HPDE6-E6E7 (cell line): Measurements from ENCODE around the gene PLCH1.

Source experiments
- DNase-seq: peaks from one replicate; pipeline ENCODE4 v3.0.0; 2011; ENCODE audit warnings: missing footprints; ENCODE audit errors: extremely low spot score

The PLCH1 gene

GRCh38 chr3:155605571-155605970 lies 139.3 kb downstream of the PLCH1 start:
- DNase-seq, result no peak

- no peak for DNase-seq
These were observed 139.9 kb downstream of the PLCH1 start for GRCh38 chr3:155604967-155605366.

DNA sequence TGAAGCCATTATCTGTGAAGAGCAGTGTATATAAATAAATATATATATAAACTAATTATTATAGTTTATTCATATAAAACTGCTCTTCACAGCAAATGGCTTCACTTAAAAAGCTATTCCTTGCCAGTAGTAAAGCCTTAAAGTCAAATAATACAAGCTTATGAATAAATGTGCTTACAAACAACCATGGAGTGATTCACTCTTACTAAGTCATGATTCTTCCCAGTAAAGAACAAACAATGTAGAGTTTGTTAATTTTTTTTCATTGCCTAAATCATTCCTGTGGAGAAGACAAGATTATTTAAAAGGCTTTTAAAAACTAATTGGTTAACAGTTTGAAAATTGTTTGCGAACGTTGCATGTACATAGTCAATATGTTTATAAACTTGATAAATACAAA lies 140.7 kb downstream of the PLCH1 start:
- no peak for DNase-seq

- no peak for DNase-seq
These were observed 141.6 kb downstream of the PLCH1 start for GRCh38 chr3:155603302-155603701.

DNA sequence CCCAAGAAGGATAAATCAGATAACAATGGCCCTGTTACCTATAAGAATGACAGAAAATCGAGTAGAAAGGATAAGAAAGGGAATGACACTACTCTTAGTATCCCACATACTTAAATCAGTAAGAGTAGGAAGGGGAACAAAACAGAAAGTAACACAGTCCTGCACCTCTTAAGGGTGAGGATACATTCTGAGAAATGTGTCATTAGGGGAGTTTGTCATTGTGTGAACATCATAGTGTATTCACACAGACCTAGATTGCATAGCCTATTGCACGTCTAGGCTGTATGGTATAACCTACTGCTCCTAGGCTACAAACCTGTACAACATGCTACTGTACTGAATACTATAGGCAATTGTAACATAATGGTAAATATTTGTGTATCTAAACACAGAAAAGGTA lies 142.6 kb downstream of the PLCH1 start:
- no peak for DNase-seq

- DNase-seq, result no peak
These were observed 146.2 kb downstream of the PLCH1 start for GRCh38 chr3:155598671-155599070.

DNA sequence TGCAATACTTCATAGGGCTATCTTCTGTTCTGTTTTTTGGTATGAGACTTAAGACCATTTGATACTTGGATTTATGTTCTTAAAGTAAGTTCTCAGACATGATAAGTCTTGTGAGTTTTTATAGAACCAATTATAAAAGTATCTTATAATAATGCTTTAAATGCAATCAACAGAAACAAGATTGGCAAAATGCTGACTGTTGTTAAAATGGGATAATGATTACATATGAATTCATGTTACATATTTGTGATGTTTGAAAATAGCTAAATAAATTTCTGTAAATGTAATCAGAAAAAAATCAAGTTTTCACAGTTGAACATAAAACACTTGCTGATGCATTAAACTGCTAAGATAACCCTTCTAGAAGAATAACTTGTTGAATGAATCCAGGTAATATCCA lies 148.3 kb downstream of the PLCH1 start:
- DNase-seq, result no peak

DNA sequence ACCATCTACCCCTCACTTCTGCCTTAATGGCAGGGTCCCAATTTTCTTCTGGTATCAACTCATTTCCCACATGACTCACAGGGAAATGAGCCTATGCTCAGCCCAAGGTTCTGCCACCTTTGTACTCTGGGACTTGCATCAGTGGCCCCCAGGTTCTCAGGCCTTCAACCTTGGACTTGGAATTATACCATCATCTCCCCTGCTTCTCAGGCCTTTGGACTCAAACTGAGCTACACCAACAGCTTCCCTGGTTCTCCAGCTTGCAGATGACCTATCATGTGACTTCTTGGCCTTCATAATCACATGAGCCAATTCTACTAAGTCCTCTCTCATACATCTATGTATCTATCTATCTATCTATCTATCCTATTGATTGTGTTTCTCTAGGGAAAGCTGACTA lies 149.5 kb downstream of the PLCH1 start:
- DNase-seq, result no peak

DNA sequence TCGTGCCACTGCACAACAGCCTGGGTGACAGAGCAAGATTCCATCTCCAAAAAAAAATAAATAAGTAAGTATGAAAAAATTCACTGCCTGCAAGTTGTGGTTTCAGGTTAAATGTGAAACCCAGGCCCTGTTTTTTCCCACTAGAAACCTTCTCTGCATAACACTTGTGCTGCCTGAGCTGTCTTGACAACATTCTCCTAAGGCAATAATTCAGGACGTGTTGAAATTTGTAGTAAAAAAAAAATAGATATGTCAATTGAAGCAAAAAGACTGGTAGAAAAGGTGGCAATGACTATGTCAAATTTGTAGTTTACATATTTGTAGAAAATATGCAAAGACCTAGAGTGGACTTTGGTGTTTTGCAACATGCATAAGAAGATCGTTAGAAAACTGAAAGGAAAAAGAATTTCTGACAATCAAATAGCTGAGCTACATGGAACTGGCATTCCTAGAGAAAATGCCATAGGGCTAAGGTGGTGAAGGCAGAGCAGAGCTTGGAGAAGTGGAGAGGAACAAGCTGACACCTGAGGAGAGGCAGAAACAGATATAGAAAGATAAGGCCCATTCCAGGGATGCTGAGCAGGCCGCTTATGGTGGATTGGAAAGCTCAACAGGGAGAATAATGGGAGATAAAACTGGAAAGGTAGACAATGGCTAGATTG lies 150.2 kb downstream of the PLCH1 start:
- no peak for DNase-seq

GRCh38 chr3:155587581-155587980 lies 157.3 kb downstream of the PLCH1 start:
- no peak for DNase-seq

GRCh38 chr3:155585384-155585783 lies 159.5 kb downstream of the PLCH1 start:
- DNase-seq, result no peak

DNA sequence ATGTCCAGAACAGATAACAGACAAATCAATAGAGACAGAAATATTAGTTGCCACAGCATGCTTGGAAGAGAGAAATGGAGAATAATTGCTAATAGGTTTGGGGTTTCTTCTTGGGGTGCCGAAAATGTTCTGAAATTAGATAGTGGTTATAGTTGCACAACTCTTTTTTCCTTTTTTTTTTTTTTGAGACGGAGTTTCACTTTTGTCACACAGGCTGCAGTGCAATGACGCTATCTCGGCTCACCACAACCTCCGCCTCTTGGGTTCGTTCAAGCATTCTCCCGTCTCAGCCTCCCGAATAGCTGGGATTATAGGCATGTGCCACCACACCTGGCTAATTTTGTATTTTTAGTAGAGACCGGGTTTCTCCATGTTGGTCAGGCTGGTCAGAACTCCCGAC lies 163.3 kb downstream of the PLCH1 start:
- no peak for DNase-seq

- no peak for DNase-seq
These were observed 172.8 kb downstream of the PLCH1 start for GRCh38 chr3:155572085-155572484.

- no peak for DNase-seq
These were observed 176.6 kb downstream of the PLCH1 start for GRCh38 chr3:155568295-155568694.

DNA sequence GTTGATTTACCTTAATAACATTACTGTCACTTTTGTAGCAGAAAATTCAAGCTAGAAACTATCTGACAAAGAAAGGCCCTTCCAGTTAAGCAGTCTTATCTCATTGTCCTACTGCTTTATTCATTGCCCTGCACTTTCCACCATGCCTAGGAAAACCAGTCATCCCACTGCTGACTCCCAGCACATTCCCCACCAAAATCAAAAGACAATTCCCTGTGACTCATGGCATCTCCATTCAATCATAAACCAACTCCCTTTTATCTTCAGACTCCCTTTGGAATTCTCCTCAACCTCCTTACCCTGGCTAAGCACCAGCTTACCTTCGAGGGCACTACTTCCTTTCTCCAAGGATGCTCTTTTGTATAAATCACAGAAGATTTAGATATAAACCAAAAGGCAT lies 184.3 kb downstream of the PLCH1 start:
- no peak for DNase-seq

GRCh38 chr3:155560135-155560534 lies 184.7 kb downstream of the PLCH1 start:
- DNase-seq, result no peak

DNA sequence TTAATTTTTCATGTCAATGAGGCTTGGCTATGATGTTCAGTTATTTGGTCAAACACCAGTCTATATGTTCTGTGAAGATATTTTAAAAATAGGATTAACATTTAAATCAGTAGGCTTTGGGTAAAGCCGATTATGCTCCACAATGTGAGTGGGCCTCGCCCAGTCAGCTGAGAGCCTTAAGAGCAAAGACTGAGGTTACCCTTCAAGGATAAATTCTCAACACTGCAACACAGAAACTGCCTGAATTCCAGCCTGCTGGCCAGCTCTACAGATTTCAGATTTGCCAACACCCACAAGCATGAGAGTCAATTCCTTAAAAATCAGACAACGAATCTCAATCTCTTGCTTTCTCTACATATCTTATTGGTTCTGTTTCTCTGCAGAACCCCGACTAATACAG lies 188.3 kb downstream of the PLCH1 start:
- no peak for DNase-seq

DNA sequence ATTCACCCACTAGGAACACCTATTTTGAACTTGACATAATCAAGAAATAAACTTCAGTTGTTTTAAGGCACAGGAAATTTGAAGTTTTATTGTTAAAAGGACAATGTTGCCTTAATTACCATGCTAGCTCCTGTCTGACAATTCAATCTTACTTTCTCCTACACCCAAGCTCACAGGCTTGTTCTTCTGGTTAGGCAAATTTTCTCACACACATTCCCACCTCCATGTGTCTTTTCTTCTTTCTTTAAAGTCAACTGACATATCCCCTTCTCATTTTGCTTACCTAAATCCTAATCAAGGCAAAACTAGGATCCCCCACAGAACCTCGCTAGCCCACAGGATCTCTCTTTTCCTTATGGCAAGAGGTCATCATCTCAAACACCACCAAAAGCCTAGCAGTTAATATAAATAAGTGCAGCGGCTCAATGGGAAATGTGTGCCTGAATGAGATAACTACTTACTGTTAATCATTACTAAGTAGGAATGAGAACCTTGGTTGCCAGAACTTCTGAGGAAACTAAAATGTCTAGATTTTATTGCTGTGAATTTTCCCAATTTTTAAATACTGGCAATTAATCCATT lies 189.3 kb downstream of the PLCH1 start:
- no peak for DNase-seq

DNA sequence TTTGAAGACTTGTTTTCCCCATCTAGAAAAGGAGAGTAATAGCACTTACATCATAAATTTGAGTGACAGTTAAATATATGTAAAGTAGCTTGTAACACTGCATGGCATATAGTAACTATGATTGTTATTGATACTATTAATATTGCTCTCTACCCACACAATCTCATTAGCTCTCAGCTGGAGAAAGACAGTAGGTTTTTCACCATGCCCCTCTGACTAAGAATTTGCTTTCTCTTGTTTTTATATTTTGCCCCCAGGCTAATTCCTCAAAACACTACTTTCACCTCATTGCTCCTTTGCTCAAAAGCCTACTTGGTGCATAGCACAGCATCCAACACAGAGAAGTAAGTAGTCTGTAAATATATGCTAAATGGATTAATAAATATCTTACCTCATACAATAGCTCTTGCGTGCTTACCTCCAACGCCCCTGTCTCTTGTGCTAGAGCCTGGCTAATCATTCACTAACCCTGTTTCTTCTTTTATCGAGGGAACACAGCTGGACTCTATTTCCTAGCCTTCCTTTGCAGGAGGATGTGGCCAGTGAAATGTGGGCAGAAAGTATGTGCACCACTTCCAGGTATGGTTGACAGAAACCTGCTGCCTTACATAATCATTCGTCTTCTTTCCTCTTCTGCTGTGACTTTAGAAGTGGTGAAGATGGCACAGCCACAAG lies 190.0 kb downstream of the PLCH1 start:
- DNase-seq, result no peak

DNA sequence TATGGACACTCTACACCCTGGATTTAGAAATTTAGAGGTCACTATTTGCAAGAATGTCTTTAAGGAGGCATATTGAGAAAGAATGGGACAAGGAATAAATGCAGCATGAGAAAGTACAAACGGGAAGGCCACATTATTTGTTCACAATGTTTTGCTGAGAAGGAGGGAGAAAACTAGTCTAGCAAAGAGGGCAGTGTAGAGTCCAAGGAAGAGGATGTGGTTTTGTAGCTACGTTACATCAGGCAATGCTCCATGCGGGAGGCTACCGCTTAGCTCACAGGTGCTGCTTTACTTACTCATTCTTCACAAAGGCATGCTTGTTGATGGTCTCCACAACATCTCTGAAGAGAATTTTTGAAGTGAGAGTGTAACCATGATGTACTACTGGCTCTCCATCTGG lies 191.1 kb downstream of the PLCH1 start:
- DNase-seq, result no peak

GRCh38 chr3:155553326-155553725 lies 191.5 kb downstream of the PLCH1 start:
- no peak for DNase-seq

GRCh38 chr3:155550391-155550790 lies 194.5 kb downstream of the PLCH1 start:
- DNase-seq, result no peak

GRCh38 chr3:155549087-155549486 lies 195.8 kb downstream of the PLCH1 start:
- no peak for DNase-seq
